H1 (cell line): Measurements from ENCODE around the gene ZNF665. TPM values are rescaled to one million over a fixed set of nuclear protein-coding genes. Genes with fewer than 3 reads are reported as not detected.

Experiments used
- CTCF ChIA-PET: fragments of 300-600 bp; sonication (Branson Sonifier 250); formaldehyde crosslinking; loops from one replicate; lab custom pipeline; 2021; ENCODE audit not compliant: partially characterized antibody; lab: Charles Lee
- POLR2A ChIA-PET: fragments of 300-600 bp; sonication (Branson Sonifier 250); formaldehyde crosslinking; loops from one replicate; lab custom pipeline; 2021; ENCODE audit warnings: inconsistent platforms; ENCODE audit not compliant: partially characterized antibody; lab: Charles Lee
- DNase-seq, 2 experiments: peaks; one replicate each; pipeline versions ENCODE4 v3.0.0 to v3.0.0-alpha.2; 2010 to 2022; ENCODE audit warnings: low spot score in 2 of 2, low read depth in 1 of 2, mixed read lengths in 1 of 2
- FAIRE-seq: peaks from 2 replicates; lab custom pipeline; 2011; peaks lifted over from hg19 to GRCh38; lab: Jason Lieb, UNC
- H2AFZ ChIP-seq: 2 replicates; pipeline ENCODE4 v1.8.1; 2012; ENCODE audit warnings: low read length, inconsistent platforms
- H2AK5ac ChIP-seq: 2 replicates; pipeline ENCODE4 v1.6.1; 2013; ENCODE audit warnings: low read depth, low read length
- H2BK120ac ChIP-seq: replicated peaks from 2 replicates; pipeline ENCODE3; 2013; ENCODE audit warnings: low read depth, low read length, inconsistent platforms
- H2BK12ac ChIP-seq: 2 replicates; pipeline ENCODE4 v1.6.1; 2013; ENCODE audit warnings: low read depth, low read length
- H2BK15ac ChIP-seq: 2 replicates; pipeline ENCODE4 v1.6.1; 2013; ENCODE audit warnings: low read length
- H2BK20ac ChIP-seq: 2 replicates; pipeline ENCODE4 v1.6.1; 2013; ENCODE audit warnings: low read length
- H2BK5ac ChIP-seq: 2 replicates; pipeline ENCODE4 v1.6.1; 2013; ENCODE audit warnings: low read depth, low read length
- H3K14ac ChIP-seq: 2 replicates; pipeline ENCODE4 v1.6.1; 2013; ENCODE audit warnings: inconsistent platforms; ENCODE audit not compliant: insufficient read length
- H3K18ac ChIP-seq: 2 replicates; pipeline ENCODE4 v1.6.1; 2013; ENCODE audit warnings: low read length; ENCODE audit errors: extremely low read depth
- H3K23ac ChIP-seq: 2 replicates; pipeline ENCODE4 v1.6.1; 2013; ENCODE audit warnings: inconsistent platforms; ENCODE audit not compliant: insufficient read length
- H3K23me2 ChIP-seq: 2 replicates; pipeline ENCODE4 v1.6.1; 2013; ENCODE audit warnings: low read depth, low read length
- H3K27ac ChIP-seq: 2 replicates; pipeline ENCODE4 v1.6.1; 2011; ENCODE audit warnings: low read depth, low read length, inconsistent platforms
- H3K27me3 ChIP-seq, 4 experiments: replicated peaks in 1 of 4; 1 replicate in 1 of 4; 2 replicates in 3 of 4; pipeline versions ENCODE4 v1.6.1 to v1.8.1; 2011 to 2013; ENCODE audit warnings: low read length in 3 of 4, mild to moderate bottlenecking in 3 of 4, inconsistent platforms in 2 of 4, mixed read lengths in 2 of 4, moderate library complexity in 1 of 4; ENCODE audit not compliant: control insufficient read depth in 3 of 4, insufficient read depth in 3 of 4; ENCODE audit errors: extremely low read depth in 1 of 4
- H3K36me3 ChIP-seq, 4 experiments: 2 replicates each; pipeline versions ENCODE4 v1.6.1 to v1.8.1; 2011 to 2013; ENCODE audit warnings: mild to moderate bottlenecking in 4 of 4, low read length in 3 of 4, moderate library complexity in 2 of 4, control low read depth in 1 of 4, inconsistent platforms in 1 of 4; ENCODE audit not compliant: insufficient read depth in 4 of 4, control insufficient read depth in 2 of 4
- H3K4ac ChIP-seq: replicated peaks from 2 replicates; pipeline ENCODE3; 2013; ENCODE audit warnings: low read length, low read depth, mixed read lengths, inconsistent platforms; ENCODE audit not compliant: insufficient read length
- H3K4me1 ChIP-seq, 4 experiments: replicated peaks in 1 of 4; 1 replicate in 1 of 4; 2 replicates in 3 of 4; pipeline versions ENCODE4 v1.6.1 to v1.8.1; 2011 to 2013; ENCODE audit warnings: low read length in 3 of 4, inconsistent platforms in 2 of 4, mixed read lengths in 1 of 4; ENCODE audit not compliant: insufficient read depth in 4 of 4, control insufficient read depth in 3 of 4
- H3K4me2 ChIP-seq, 2 experiments: 2 replicates each; pipeline versions ENCODE4 v1.6.1 to v1.8.1; 2011 to 2013; ENCODE audit warnings: low read depth in 2 of 2, low read length in 2 of 2, control low read depth in 1 of 2, inconsistent platforms in 1 of 2, mild to moderate bottlenecking in 1 of 2; ENCODE audit not compliant: insufficient read depth in 1 of 2
- H3K4me3 ChIP-seq, 4 experiments: fragments of 200-600, 300-600 bp in 1 of 4; sonication (generic), shearing (Covaris generic), sonication (Bioruptor Twin) in 1 of 4; 2 replicates each; pipeline versions ENCODE4 v1.5.1 to v1.8.1; 2011 to 2016; ENCODE audit warnings: low read length in 4 of 4, low read depth in 3 of 4, control low read depth in 2 of 4, inconsistent platforms in 2 of 4, mild to moderate bottlenecking in 2 of 4, mixed read lengths in 1 of 4, moderate library complexity in 1 of 4; ENCODE audit not compliant: insufficient read depth in 2 of 4; ENCODE audit errors: extremely low read depth in 1 of 4
- H3K56ac ChIP-seq: replicated peaks from 2 replicates; pipeline ENCODE3; 2013; ENCODE audit warnings: low read depth, mild to moderate bottlenecking, mixed read lengths, low read length, inconsistent platforms; ENCODE audit not compliant: insufficient read length
- H3K79me1 ChIP-seq: 2 replicates; pipeline ENCODE4 v1.6.1; 2013; ENCODE audit warnings: low read depth, low read length, control low read depth
- H3K79me2 ChIP-seq, 2 experiments: 2 replicates each; pipeline versions ENCODE4 v1.6.1 to v1.8.1; 2012 to 2013; ENCODE audit warnings: low read length in 2 of 2, mild to moderate bottlenecking in 2 of 2, inconsistent platforms in 1 of 2; ENCODE audit not compliant: insufficient read depth in 2 of 2, control insufficient read depth in 1 of 2
- H3K9ac ChIP-seq, 4 experiments: replicated peaks in 1 of 4; 1 replicate in 1 of 4; 2 replicates in 3 of 4; pipeline versions ENCODE4 v1.6.1 to v1.8.1; 2011 to 2013; ENCODE audit warnings: low read depth in 3 of 4, low read length in 3 of 4, control low read depth in 2 of 4, mild to moderate bottlenecking in 2 of 4, moderate library complexity in 2 of 4, inconsistent platforms in 1 of 4; ENCODE audit errors: extremely low read depth in 1 of 4
- H3K9me3 ChIP-seq, 2 experiments: 2 replicates each; pipeline versions ENCODE4 v1.6.1 to v1.8.1; 2012 to 2013; ENCODE audit warnings: mild to moderate bottlenecking in 2 of 2, moderate library complexity in 2 of 2, control low read depth in 1 of 2, inconsistent platforms in 1 of 2, low read depth in 1 of 2, low read length in 1 of 2, mixed read lengths in 1 of 2; ENCODE audit not compliant: insufficient read depth in 2 of 2
- H4K20me1 ChIP-seq, 2 experiments: replicated peaks in 1 of 2; 2 replicates each; pipeline versions ENCODE3 to v1.8.1; 2011 to 2013; ENCODE audit warnings: inconsistent platforms in 2 of 2, low read length in 2 of 2, mild to moderate bottlenecking in 1 of 2; ENCODE audit not compliant: insufficient read depth in 2 of 2, control insufficient read depth in 1 of 2
- H4K5ac ChIP-seq: 2 replicates; pipeline ENCODE4 v1.6.1; 2013; ENCODE audit warnings: low read length, low read depth, mixed read lengths, inconsistent platforms; ENCODE audit not compliant: insufficient read length
- H4K8ac ChIP-seq: 2 replicates; pipeline ENCODE4 v1.8.0; 2013; ENCODE audit warnings: mild to moderate bottlenecking, moderate library complexity, low read length, inconsistent platforms; ENCODE audit not compliant: insufficient read depth; ENCODE audit errors: extremely low read depth
- H4K91ac ChIP-seq: replicated peaks from 2 replicates; pipeline ENCODE3; 2013; ENCODE audit warnings: low read length, mixed read lengths, inconsistent platforms; ENCODE audit not compliant: insufficient read length
- ASH2L ChIP-seq: fragments of 200-600, 300-600 bp; sonication (generic); IDR thresholded peaks from one replicate; pipeline ENCODE4 v1.7.1; 2017; ENCODE audit warnings: low read length
- CEBPB ChIP-seq: IDR thresholded peaks from 2 replicates; pipeline ENCODE4 v1.6.1; 2012; ENCODE audit warnings: low read depth, low read length
- CTCF ChIP-seq, 3 experiments: IDR thresholded peaks; 1 replicate in 2 of 3; 2 replicates in 1 of 3; pipeline versions ENCODE4 v1.5.1 to v1.6.1; 2011; ENCODE audit warnings: low read length in 3 of 3, mild to moderate bottlenecking in 3 of 3, inconsistent platforms in 2 of 3, low read depth in 1 of 3, moderate library complexity in 1 of 3; ENCODE audit not compliant: insufficient read depth in 1 of 3; ENCODE audit errors: control extremely low read depth in 1 of 3
- MAX ChIP-seq: IDR thresholded peaks from 2 replicates; pipeline ENCODE4 v1.6.1; 2012; ENCODE audit warnings: inconsistent platforms
- POLR2AphosphoS5 ChIP-seq: IDR thresholded peaks from 2 replicates; pipeline ENCODE4 v1.6.1; 2011; ENCODE audit warnings: low read depth, low read length
- WGBS, 2 experiments: shearing (Covaris generic) in 1 of 2; methylation state at CpG; one replicate each; pipeline versions ENCODE4 v1.1.6 to v1.1.7; 2013 to 2015; ENCODE audit warnings: low lambda C conversion rate in 2 of 2, mixed read lengths in 2 of 2, inconsistent platforms in 1 of 2, low coverage in 1 of 2, missing lambda C conversion rate in 1 of 2; ENCODE audit not compliant: insufficient replicate concordance in 2 of 2, insufficient coverage in 1 of 2, insufficient read length in 1 of 2; ENCODE audit errors: extremely low coverage in 1 of 2, missing lambda C conversion rate in 1 of 2; 5-methylcytosine and 5-hydroxymethylcytosine counted together
- long read RNA-seq, 2 experiments: library from RNA in 1 of 2; library from capped mRNA in 1 of 2; stranded (forward); transcript quantifications; one replicate each; pipeline ENCODE4 v2.0.0, GENCODE V29; 2021; ENCODE audit warnings: inconsistent platforms in 1 of 2
- polyA minus RNA-seq, 3 experiments: library from RNA; depleted of rRNA, polyadenylated mRNA; stranded (reverse); fragments of >200 nt; gene quantifications; 1 replicate in 2 of 3; 2 replicates in 1 of 3; pipeline ENCODE4 v1.2.3, GENCODE V29; 2011
- polyA plus RNA-seq, 7 experiments: library from polyadenylated mRNA; depleted of rRNA in 3 of 7; stranded (reverse) in 5 of 7; unstranded in 2 of 7; fragments of >200 nt in 5 of 7; fragments of 200-250 nt in 2 of 7; gene quantifications; 1 replicate in 5 of 7; 2 replicates in 1 of 7; 4 replicates in 1 of 7; pipeline versions ENCODE4 v1.2.1 to v1.2.3, GENCODE V29; 2011 to 2013; ENCODE audit warnings: missing spikeins in 2 of 7, mixed read lengths in 2 of 7
- total RNA-seq: library from RNA; stranded (reverse); fragmentation: NEBNext Ultra II Directional; extraction: Animal tissue kit (Norgen Biotek cat#: 25700); gene quantifications from 2 replicates; pipeline ENCODE4 v1.2.1, GENCODE V29; 2021

The ZNF665 gene
- total RNA-seq = 3.7 and 6.4 TPM in 2 replicates
- 2.4 and 2.8 TPM in 2 replicates for polyA plus RNA-seq (2011; rRNA removed)
- 5.4 TPM for polyA plus RNA-seq (2011; cell fraction: cytosol; rRNA removed)
- 3.1 TPM for polyA plus RNA-seq (2011; cell fraction: nucleus; rRNA removed)
- 2.7 to 3.8 TPM (median 3.3 TPM) in 4 replicates for polyA plus RNA-seq (2012, experiment 1 of 2)
- polyA plus RNA-seq (2012, experiment 2 of 2) = 2.7 TPM
- polyA plus RNA-seq (2013, experiment 1 of 2) = 3.2 TPM
- 2.6 TPM for polyA plus RNA-seq (2013, experiment 2 of 2)
- polyA minus RNA-seq (2011; rRNA and poly(A)+ RNA removed) = 8.4 and 11.7 TPM in 2 replicates
- polyA minus RNA-seq (2011; cell fraction: cytosol; rRNA and poly(A)+ RNA removed) = 1.9 TPM
- polyA minus RNA-seq (2011; cell fraction: nucleus; rRNA and poly(A)+ RNA removed) = 9.1 TPM
- long read RNA-seq, experiment 1, partial matches to known transcripts = 0 of 3 reads
- long read RNA-seq, experiment 1, other reads (novel, unspliced or antisense) = 3 of 3 reads
- long read RNA-seq, experiment 2, full-length matches to known transcripts = 1 of 2 reads
- long read RNA-seq, experiment 2, partial matches to known transcripts = 0 of 2 reads
- long read RNA-seq, experiment 2, other reads (novel, unspliced or antisense) = 1 of 2 reads

- Histone ChIP-seq H3K23me2 (peaks cover 6% of the 10 kb centered on the region; the same call in 1 of the 2 replicates), H4K20me1 (peaks cover 0 to 2% of the 10 kb centered on the region in 2 experiments), H4K91ac (peak within 1 kb of the TSS; percentile 25), H3K18ac (peak within 1 kb of the TSS; percentile 83; the same call in 1 of the 2 replicates), H2BK5ac (peak within 1 kb of the TSS; percentile 52; the same call in 1 of the 2 replicates), H3K4me2 (peak within 1 kb of the TSS; percentile 81 to 97), H3K36me3 (0 out of 8 replicates have a peak, but pooled peaks cover 0 to 2% (median 0%) of the 10 kb centered on the region in 4 experiments), H2BK120ac (peak within 1 kb of the TSS; percentile 63), H3K9ac (peak within 1 kb of the TSS in 3 of 4 experiments; percentile 63 to 74 (median 65); a peak in 6 of 7 replicates), H3K79me2 (no peaks in the 10 kb centered on the region), H3K23ac (no peak within 1 kb of the TSS), H3K79me1 (no peaks in the 10 kb centered on the region), H3K4me3 (peak within 1 kb of the TSS; percentile 91 to 98 (median 94)), H3K14ac (no peak within 1 kb of the TSS), H4K5ac (peak within 1 kb of the TSS; percentile 44), H3K4ac (no peak within 1 kb of the TSS), H2BK20ac (no peak within 1 kb of the TSS), H3K56ac (peak within 1 kb of the TSS; percentile 25), H2AK5ac (0 out of 2 replicates have a peak within 1 kb of the TSS, but pooled peaks have one; percentile 10), H2BK15ac (peak within 1 kb of the TSS; percentile 92; the same call in 1 of the 2 replicates), H4K8ac (peak within 1 kb of the TSS; percentile 83), H3K27ac (0 out of 2 replicates have a peak within 1 kb of the TSS, but pooled peaks have one; percentile 50), H2BK12ac (0 out of 2 replicates have a peak within 1 kb of the TSS, but pooled peaks have one; percentile 2), H2AFZ (peak within 1 kb of the TSS; percentile 91), H3K27me3 (peaks cover 0 to 2% (median 2%) of the 10 kb centered on the region in 4 experiments; a peak in 3 of 7 replicates), H3K9me3 (no peaks in the 10 kb centered on the region; a peak in 1 of 4 replicates), H3K4me1 (peaks cover 0 to 4% (median 2%) of the 10 kb centered on the region in 4 experiments; a peak in 2 of 7 replicates)
- ChIA-PET POLR2A (interaction anchor here (0.9 kb wide), 1 partner anchor 226 kb away, joined by 3 read pairs; no protein-coding TSS in a partner anchor), CTCF (interaction anchor here (1.2 to 1.3 kb wide), 2 partner anchors 174 to 199 kb away, joined by 3 read pairs; no protein-coding TSS in a partner anchor)
- no peak for FAIRE-seq
- 1% methylated on average over 50 of the region's 53 CpGs; no CpG with 5 or more reads in 1 of the 2 experiments for WGBS, 2 experiments
- DNase-seq = peak in 1 of 2 experiments; percentile 82
- TF ChIP-seq POLR2AphosphoS5 (peak; percentile 49), ASH2L (peak; percentile 40), MAX (peak; percentile 60), CTCF (IDR thresholded peaks at IDR 0.05; ENCODE audit: control extremely low read depth in 1 of 3, insufficient read depth in 1 of 3, low read depth in 1 of 3, low read length in 3 of 3) (no peak), CEBPB (no peak)
Measured at GRCh38 chr19:53192771-53193534, at the start of gene ZNF665. Gene ZNF665, minus strand, starts transcription at chr19:53193358. Its CDS starts 10,460 bp downstream, at chr19:53182898.
